Amygdala (tissue), 56 donors: Measurements from ENCODE around the gene SLC1A7.
A peak's percentile ranks its signal among the peaks of the same experiment; 100 is the strongest.

Experiments
- DNase-seq, 56 donors: peaks; one replicate each; lab custom pipeline; 2025; lab: John Stamatoyannopoulos, UW

Gene SLC1A7

GRCh38 chr1:53134961-53135734 lies 7.3 kb downstream of the SLC1A7 start:
- peak in 3 of 56 donors; percentile 5 to 25 (median 8) for DNase-seq

DNA sequence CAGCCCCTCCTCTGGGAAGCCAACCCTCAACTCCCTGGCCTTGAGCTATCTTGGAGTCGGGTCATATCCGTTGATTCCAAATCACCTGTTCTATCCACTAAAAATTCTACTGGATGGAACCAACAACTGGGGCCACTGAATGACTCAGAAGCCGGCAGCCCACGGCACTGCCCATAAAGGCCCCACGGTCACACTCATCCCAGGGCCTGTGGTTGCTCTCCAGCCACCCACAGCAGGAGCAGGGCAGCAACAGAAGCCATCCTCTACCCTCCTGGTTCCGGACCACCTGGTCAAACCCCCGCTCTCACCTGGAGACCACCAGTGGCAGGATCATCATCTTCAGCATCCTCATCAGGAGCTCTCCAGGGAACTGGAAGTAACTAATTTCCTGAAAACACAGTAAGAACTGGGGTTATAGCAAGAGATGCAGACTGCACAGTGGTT lies 8.4 kb downstream of the SLC1A7 start:
- no peak for DNase-seq

DNA sequence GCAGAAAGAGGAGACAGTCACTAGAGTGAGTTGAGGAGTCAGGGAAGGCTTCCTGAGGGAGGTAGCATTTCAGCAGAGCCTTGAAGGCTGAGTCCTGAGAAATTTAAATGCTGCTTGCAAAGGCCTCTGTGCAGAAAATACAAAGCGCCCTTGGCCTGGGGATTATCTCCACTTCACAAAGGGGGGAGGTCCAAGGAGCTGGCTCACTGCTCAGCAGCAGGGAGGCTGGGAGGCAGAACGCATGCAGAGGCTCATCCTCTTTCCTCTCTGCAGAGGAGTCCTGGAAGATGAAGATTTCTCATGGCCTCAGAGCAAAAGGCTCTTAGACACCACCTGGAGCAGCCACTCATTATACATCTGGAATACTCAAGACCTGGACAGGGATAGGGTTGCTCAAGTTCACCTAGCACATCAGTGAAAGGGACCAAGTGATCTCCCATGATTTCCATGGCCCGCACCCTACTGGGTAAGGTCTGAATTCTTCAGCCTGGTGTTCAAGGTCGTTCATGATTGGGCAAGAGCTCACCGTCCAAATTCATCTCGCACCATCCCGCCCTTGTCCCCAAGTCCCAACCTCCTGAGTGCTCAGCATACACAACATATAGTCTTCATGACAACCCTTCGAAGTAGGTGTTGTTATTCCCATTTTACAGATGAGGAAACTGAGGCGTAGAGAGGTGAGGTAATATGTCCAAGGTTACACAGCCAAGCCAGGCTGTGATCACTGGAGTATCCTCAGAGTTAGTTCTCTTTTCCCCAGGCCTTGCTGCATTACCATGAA lies 9.0 kb downstream of the SLC1A7 start:
- no peak for DNase-seq

DNA sequence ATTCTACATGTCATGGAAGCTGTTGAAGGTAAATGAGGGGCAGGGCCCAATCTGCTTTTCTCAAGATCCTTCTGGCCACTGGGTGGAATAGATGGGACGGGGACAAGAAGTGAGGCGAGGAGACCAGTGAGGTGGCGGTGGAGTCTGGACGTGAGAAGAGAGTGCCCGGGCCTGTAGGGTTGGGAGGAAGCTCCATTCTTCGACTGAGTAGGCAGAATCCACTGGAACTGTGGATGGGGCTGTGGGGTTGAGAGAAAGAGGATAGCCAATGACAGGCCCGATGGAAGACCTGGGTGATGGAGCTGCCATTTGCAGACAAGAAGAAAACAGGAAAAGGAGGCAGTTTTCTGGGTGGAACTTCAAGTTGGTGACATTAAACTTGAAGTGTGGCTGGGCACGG lies 10.3 kb downstream of the SLC1A7 start:
- DNase-seq: no peak

GRCh38 chr1:53131590-53131938 lies 10.9 kb downstream of the SLC1A7 start:
- no peak for DNase-seq

DNA sequence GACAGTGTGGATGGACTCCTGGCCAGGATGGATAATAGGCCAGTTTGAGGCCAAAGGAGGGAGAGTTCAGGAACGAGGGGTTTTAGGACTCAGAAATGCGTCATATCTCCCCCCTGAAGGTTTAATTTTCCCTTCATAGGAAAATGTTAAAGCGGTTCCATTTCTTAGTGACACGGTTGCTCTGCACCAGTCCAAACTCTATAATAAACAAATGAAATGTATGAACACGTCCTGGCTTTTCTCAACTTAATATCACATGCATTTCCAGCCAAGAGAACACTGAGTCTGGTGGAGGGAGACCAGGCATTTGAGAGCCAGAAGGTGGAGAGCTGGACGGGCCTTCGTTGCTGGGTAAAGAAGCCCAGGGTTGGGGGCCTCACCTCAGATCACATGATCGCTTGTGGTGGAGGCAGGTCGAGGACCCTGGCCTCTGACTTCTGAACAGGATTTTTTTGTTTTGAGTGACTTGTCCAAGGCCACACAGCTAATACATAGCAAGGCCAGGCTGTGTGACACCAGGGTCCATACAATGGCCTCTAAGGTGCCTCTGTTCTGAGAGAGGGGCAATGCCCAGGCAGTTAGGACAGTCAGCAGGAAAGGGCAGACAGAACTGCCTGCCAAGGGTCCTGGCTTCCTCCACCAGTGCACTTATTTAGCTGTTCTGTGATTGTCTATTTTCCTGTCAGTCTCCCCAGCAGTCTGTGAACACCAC lies 11.4 kb downstream of the SLC1A7 start:
- no peak for DNase-seq

GRCh38 chr1:53130598-53130877 lies 11.9 kb downstream of the SLC1A7 start:
- DNase-seq: no peak

DNA sequence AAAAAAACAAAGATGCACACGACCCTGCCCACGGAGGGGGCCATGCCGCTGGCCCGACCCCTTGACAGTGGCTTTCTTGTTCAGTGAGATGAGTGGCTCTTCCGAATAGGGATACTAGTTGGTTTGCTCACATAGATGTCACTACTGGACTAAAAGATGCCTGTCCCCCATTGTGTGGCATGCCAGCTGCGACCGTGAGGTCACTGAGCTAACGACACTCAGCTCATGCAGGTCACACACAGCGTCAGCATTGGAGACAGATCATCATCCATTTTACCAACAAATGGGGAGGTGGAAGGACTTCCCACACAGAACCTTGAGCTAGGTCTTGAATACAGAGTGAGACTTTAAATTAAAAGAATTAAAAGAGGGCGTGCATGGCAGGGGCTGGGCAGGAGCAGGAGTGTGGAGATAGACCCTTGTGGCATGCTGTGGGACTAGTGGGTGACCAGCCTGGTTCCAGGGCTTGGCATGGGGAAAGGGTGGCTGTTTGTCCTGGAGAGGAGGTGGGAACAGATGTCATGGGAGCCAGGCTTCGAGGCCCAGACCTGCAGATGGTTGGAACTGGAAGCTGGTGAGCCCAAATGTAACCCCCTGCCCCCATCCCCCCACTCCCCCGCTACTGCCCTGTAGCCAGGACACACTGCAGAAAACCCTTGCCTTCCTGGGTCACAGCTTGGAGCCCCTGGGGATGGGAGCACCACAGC lies 12.4 kb downstream of the SLC1A7 start:
- DNase-seq: no peak

DNA sequence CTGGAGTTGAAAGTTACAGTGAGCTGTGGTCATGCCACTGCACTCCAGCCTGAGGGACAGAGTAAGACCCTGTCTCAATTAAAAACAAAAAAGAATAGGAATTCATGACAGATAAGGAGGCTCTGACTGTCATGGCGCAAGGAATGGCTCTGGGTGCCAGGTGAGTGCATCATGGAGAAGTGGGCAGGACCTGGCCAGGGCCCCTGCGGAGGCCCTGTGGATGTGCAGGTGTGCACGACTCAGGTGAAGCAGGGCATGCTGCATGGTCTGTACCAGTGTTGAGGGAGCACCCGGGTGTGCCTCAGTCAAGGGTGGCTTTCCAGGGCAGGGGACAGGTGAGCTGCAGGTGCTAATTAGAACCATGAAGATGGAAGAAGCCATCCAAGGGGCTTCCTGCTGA lies 14.0 kb downstream of the SLC1A7 start:
- no peak for DNase-seq

- DNase-seq: no peak
Observed at GRCh38 chr1:53127546-53127945, 14.9 kb downstream of the SLC1A7 start.

DNA sequence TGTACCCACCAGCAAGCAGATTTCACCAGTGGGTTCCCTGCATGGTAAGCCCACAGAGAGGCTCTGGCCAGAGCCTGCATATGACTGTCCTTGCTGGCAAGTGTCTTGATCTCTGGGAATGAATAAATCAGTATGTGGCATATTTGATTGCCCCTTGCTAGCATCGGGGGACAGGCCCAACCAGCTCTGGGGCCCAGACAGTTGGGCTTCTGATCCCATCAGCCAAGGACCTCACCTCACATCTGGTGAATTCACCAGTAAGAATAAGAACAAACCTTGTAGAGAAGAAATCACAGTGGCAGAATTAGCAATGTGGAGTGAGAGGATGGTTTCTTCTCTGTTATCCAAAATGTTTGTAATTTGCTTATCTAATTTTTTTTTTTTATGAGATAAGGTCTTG lies 15.9 kb downstream of the SLC1A7 start:
- no peak for DNase-seq

DNA sequence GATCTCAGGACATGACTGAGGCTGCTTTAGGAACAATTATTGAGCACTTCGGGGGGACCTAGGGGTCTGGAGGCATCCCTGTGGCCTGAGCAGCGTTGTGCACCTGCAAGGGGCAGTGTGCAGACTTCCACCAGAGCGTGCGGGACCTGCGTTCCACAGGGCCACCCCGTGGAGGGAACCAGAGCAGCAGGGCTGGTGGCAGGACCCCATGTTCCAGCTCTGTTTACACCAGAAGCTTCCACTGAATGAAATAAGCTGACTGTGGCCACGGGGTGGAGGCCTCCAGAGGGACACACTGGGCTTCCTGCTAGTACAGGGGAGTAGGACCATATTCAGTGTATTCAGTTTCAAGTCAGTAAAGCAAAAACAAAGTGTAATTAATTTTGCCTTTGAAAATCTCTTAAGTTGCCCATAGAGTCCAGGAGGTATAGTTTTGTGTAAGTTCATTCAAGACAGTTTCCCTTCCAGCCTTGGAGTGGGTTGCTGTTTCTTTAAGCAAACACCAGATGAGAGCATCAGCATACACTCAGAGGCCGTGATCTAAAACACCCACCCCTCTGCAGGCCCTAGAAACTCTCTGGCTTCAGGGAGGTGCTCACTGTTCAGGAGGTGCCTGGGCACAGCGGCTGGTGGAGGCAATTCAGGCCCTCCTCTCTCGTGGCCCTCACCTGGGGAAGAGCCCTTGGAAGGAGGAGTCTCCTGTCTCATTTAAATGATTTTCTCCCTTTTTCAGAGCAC lies 16.6 kb downstream of the SLC1A7 start:
- no peak for DNase-seq

GRCh38 chr1:53125122-53125521 lies 17.3 kb downstream of the SLC1A7 start:
- DNase-seq: no peak

DNA sequence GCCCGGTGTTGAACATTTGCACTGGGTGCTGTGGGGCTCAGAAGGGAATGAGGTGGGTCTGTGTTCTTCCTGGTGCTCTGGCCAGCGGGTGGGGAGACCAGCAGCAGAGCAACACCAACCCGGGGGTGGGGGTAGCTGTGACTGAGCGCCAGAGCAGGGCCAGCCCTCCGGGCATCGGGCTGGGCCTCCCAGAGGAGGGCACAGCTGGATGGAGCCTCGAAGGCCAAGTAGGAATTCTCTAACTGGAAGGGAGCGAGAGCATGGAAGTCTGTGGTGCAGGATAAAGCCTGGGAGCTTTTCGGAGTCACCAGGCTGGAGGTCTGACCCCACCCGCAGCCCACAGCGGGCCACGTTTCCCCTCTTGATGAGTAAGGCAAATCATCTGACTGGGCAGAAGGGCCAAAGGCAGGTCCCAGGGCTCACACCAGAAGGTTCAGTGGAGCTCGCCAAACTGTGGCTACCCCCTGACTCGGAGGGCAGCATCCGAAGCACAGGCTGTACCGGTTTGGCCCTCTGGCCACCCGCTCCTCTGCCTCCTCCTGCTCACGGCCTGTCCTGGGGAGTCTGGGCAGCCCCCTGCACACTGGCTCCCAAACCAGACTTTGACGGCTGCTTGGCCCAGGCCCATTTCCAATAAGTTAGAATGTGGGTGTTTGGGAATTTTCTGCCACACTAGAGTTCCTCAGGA lies 18.8 kb downstream of the SLC1A7 start:
- no peak for DNase-seq

DNA sequence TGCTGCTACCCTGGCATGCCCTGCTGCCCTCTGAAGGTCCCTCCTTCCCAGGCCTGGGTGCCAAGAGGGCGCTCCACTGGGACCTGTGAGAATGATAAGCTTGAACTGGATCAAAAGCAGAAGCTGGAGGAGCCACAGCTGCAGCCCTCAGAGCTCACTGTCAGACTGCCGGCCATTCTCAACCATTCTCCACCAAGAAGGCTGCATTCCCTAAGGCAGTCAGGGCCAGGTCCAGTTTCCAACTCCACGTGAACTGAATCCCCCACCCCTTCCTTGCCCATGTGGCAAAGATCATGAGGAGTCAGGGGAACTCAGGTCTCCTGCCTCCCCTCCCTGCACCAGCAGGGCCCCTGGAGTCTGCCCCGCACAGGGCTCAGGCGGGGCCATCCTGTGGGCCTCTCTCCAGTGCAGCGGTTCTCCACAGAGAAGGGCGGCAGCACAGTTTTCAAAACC lies 19.5 kb downstream of the SLC1A7 start:
- DNase-seq: no peak

DNA sequence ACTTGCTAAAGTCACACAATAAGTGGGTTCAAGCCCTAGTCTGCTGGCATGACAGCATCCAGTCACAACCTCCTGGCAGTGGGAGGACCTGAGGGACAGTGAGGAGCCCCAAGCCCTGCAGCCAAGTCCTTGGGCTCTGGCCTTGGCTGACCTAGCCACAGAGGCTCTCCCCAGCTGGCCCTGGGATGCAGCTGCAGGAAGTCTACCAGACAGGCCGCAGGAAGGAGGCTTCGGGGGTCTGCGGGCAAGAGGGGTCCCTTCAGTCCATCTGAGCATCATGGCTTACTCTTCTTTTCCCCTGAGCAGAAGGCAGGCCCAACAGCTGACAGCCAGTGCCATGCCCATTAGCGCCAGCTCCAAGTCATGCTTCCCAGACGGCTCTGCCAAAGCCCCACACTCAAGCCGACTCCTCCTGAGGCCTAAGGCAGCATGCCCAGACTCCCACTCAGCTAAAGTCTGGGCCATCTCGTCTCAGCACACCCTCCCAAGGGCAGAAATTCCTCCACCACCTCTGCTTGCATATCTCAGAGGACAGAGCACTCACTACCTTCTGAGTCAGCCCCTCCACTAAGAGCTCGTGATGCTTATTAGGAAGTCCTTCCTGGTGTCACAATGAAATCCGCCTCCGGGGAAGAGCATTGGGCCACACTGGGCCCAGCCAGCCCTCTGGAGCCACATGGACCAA lies 20.1 kb downstream of the SLC1A7 start:
- peak in 1 of 56 donors; percentile 3 for DNase-seq

GRCh38 chr1:53121319-53122172 lies 20.9 kb downstream of the SLC1A7 start:
- DNase-seq: peak in 5 of 56 donors; percentile 2 to 17 (median 7)

DNA sequence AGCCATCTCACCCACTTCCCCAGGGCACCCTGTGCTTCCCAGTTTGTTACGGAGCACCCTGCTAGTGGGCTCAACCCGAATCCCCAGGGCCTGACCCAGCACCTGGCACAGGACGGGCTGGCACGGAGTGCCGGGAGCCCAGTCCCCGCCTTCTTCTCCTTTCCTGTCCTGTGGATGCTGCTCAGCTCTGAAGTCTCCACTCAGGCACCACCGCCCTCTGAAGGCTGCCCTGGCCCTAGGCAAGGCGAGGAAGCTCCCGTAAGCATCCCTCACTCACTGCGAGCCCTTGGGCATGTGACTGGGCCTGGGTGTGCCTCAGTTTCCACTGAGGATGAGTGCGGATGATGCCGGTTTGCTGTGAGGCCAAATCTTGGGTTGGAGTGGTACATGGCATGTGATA lies 21.8 kb downstream of the SLC1A7 start:
- DNase-seq: no peak
